GM21526 (cell line): Measurements from ENCODE around the gene PRDX4.
A peak's percentile ranks its signal among the peaks of the same experiment; 100 is the strongest.
"Not testable (repeated sequence)": the region's sequence is repeated elsewhere in the genome, so short reads cannot be mapped to it uniquely, and the experiment has no call there.

Source experiments
- ATAC-seq: cut with Tn5 transposase; IDR thresholded peaks from one replicate; pipeline ENCODE4 v1.9.1; 2021; ENCODE audit warnings: moderate library complexity; ENCODE audit not compliant: unreplicated experiment, low FRiP score

The PRDX4 gene

DNA sequence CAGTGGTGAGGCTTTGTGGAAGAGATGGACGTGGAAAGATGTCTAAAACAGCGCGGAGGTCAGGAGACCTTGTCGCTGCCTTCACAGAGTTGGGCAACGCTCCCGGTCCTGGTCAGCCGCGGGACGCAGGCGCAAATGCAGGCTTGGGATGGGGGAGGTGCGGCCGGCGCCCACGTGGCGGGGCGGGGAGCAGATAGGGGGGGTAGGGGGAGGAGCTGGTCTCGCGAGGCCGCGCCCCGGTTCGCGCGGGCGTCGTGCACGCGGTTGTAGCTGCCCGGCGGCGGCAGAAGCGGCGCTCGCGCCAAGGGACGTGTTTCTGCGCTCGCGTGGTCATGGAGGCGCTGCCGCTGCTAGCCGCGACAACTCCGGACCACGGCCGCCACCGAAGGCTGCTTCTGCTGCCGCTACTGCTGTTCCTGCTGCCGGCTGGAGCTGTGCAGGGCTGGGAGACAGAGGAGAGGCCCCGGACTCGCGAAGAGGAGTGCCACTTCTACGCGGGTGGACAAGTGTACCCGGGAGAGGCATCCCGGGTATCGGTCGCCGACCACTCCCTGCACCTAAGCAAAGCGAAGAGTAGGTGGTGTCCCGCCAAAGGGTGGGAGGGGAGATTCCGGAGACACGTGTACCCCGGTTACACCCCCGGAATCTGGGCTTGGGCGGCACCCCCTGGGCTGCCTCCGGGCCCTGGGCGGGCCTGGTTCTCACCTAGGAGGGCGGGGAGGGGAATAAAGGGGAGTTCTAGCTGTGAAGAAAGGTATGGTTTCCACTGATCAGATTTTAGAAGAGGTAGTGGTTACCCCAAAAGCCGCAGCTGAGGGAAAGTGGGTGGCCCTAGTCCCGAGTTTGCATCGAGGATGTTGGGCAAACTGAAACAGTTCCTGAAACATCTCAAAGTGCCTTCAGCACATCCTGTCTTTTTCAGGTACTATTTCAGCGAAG, at the start of gene PRDX4:
PRDX4 (plus strand) TSS at position 255 of the 939 bp plus-strand sequence; CDS start at position 333, 78 bp downstream.
- ATAC-seq: peak; percentile 61

- ATAC-seq: no peak
Measured at GRCh38 chrX:23621621-23622265, 45.5 kb upstream of the PRDX4 start.

DNA sequence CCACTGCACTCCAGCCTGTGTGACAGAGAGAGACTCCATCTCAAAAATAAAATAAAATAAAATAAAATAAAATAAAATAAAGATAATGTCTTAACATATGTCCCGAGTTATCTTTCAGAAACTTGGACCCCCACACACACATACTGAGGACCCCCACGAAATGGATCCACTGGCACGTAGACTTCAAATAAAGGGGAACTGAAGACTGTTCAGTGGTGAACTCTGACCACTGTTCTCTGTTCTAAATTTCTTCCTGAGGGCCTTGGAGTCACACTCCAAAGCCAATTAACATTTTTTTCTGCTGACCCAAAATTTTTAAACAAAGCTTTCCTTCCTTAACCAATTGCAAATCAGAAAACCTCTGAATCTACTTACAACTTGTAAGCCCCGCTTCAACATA, 43.5 kb upstream of the PRDX4 start:
- no peak for ATAC-seq

DNA sequence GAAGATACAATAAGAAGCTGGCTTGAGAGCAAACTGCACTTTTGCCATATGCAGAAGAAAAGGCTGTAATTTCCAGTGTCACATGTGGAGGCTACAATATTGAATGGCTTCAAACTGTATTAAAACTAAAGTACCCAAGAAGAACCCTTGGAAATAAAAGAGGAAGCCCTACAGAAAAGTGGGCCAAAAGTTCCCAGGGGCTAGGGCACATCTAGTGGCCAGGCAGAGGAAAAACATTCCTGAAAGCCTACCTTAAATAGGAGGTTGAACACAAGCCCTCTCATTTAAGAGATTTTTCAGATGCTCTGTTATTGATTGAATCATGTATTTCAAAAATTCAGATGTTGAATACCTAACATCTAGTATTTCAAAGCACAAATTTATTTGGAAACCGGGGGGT, 40.6 kb upstream of the PRDX4 start:
- no peak for ATAC-seq

GRCh38 chrX:23628131-23628530, 39.2 kb upstream of the PRDX4 start:
- ATAC-seq: no peak

GRCh38 chrX:23631136-23631535, 36.2 kb upstream of the PRDX4 start:
- ATAC-seq: no peak

DNA sequence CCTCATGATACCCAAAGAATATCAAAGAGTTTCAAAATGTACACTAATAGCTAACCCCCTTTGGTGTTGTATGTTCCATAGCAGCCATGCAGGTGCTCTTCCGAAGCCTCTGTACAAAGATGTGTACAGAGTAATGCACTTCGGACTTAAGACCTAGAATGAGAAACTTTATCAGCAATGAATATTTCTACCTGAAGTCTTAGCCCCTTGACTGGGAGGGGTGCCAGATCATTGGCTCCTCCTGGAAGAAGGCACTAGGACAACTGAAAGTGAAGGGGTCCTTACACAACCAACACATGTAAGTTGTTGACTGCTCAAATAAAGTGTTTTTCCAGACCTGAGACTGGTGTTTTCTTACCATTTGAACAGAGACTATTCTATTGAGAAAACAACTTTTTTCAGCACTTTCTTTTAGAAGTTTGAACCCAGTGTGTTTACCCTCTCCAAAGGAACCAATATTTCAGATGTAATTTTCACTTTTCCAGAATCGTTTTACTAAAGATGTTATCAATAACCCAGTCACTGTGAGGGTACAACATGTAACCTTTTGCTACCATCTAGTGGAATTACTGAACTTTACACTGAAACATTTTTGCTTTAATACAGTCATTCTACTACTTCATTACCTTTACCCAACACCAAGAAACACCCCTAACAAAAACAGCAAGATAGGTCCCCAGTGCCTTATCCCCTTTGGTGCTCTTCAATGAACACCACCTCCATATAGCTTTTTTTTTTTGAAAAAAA, 33.3 kb upstream of the PRDX4 start:
- no peak for ATAC-seq

GRCh38 chrX:23637187-23637586, 30.1 kb upstream of the PRDX4 start:
- peak; percentile 89 for ATAC-seq

GRCh38 chrX:23643020-23643419, 24.3 kb upstream of the PRDX4 start:
- ATAC-seq: no peak

DNA sequence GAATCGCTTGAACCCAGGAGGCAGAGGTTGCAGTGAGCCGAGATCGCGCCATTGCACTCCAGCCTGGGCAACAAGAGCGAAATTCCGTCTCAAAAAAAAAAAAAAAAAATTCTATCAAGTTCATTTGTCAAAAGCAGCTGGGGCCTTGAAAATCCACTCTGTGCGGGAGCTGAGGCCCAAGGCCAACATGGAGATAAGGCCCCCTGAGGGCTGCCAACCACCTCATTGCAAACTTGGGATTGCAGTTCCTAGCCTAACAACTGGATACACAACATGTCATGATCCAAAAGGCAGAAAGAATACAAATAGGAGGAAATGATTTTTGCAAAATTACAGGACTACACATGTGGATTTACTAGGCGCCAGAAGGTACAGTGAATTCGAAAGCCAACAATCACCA, 22.5 kb upstream of the PRDX4 start:
- ATAC-seq: no peak

DNA sequence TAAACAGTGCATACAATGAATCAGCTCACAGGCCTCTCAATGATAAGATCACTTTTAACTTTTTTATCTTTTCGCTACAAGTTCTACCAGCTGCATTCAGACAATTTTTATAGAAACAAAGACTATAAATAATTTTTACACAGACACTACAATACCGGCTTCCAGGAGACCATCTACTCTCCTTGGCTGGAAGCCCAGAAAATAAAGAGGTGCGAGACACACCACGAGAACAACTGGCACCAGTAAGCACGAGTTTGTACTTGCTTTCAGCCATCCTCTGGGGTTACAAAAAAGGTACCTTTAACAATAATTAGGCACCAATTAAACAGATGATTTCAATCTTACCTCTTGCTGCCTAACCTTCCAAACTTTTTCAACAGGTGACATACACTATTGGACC, 11.2 kb upstream of the PRDX4 start:
- ATAC-seq: no peak

GRCh38 chrX:23656684-23657083, 10.6 kb upstream of the PRDX4 start:
- no peak for ATAC-seq

- ATAC-seq: no peak
Measured at GRCh38 chrX:23659339-23659738, 8.0 kb upstream of the PRDX4 start.

DNA sequence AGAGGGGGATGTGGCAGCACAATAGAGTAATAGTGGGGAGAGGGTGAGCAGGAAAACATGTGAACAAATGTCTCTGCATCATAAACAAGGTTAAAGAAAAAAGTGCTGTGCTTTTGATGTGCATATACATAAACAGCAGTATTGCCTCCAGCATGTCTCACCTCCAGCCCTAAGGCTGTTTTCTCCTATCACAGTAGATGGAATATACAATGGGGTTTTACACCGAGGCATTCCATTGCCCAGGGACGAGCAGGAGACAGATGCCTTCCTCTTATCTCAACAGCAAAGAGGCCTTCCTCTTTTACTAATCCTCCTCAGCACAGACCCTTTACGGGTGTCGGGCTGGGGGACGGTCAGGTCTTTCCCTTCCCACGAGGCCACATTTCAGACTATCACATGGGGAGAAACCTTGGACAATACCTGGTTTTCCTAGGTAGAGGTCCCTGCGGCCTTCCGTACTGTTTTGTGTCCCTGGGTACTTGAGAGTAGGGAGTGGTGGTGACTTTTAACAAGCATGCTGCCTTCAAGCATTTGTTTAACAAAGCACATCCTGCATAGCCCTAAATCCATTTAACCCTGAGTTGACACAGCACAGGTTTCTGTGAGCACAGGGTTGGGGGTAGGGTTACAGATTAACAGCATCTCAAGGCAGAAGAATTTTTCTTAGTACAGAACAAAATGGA, 7.1 kb upstream of the PRDX4 start:
- not testable (repeated sequence) for ATAC-seq

GRCh38 chrX:23660766-23661132, 6.5 kb upstream of the PRDX4 start:
- no peak for ATAC-seq

- ATAC-seq: no peak
Measured at GRCh38 chrX:23661671-23662070, 5.6 kb upstream of the PRDX4 start.

DNA sequence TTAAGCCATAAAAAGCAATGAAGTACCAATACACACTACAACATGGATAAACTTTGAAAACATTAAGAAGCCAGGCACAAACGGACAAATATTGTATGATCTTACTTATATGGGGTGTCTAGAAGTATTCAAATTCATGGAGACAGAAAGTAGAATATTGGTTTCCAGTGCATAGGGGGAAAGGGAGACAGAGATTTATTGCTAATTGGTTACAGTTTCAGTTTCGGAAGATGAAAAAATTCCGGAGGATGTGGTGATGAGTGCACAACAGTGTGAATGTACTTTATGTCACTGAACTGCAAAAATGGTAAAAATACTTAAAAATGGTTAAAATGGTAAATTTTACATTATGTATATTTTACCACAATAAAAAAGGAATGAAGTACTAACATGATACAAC, 5.1 kb upstream of the PRDX4 start:
- no peak for ATAC-seq

DNA sequence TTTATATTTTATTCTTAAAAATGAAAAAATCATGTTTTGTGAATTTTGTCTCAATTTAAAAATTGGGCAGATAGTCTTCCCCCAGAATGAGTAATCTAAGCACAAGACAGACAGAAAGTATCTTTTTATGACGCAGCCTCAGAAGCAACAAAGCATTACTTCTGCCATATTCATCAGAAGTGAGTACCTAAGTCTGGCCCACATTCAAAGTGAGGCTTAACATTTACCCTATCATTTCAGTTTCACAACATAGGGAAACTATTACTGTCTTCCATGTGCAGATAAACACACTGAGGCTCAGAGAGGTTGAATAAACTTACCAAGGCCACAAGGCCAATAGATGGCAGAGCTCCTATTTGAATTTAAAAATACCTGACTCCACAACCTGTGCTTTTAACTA, 4.4 kb upstream of the PRDX4 start:
- ATAC-seq: no peak

GRCh38 chrX:23664496-23664895, 2.8 kb upstream of the PRDX4 start:
- no peak for ATAC-seq

GRCh38 chrX:23666282-23666681, 1.0 kb upstream of the PRDX4 start:
- ATAC-seq: no peak

- ATAC-seq: no peak
Measured at GRCh38 chrX:23668335-23668734, 1.0 kb downstream of the PRDX4 start.
